GM19452 (cell line): ENCODE measurements around the gene AWAT1.
A peak's percentile ranks its signal among the peaks of the same experiment; 100 is the strongest.
"Not testable (repeated sequence)": the region's sequence is repeated elsewhere in the genome, so short reads cannot be mapped to it uniquely, and the experiment has no call there.

Experiments
- ATAC-seq: cut with Tn5 transposase; IDR thresholded peaks from one replicate; pipeline ENCODE4 v1.9.1; 2021; ENCODE audit not compliant: unreplicated experiment

Gene AWAT1

GRCh38 chrX:70234355-70234754 lies at the start of gene AWAT1:
TSS of gene AWAT1 (plus strand) at chrX:70234655. CDS start at chrX:70234696, 41 bp downstream.
- no peak for ATAC-seq

- no peak for ATAC-seq
These were observed 44.2 kb upstream of the AWAT1 start for GRCh38 chrX:70190225-70190624.

GRCh38 chrX:70196961-70197720 lies 37.3 kb upstream of the AWAT1 start:
- peak; percentile 78 for ATAC-seq

- ATAC-seq, result no peak
These were observed 32.7 kb upstream of the AWAT1 start for GRCh38 chrX:70201732-70202131.

- ATAC-seq, result no peak
These were observed 26.0 kb upstream of the AWAT1 start for GRCh38 chrX:70208479-70208878.

GRCh38 chrX:70209570-70209969 lies 24.9 kb upstream of the AWAT1 start:
- ATAC-seq, result not testable (repeated sequence)

GRCh38 chrX:70219938-70220764 lies 14.3 kb upstream of the AWAT1 start:
- no peak for ATAC-seq

GRCh38 chrX:70226048-70226447 lies 8.4 kb upstream of the AWAT1 start:
- ATAC-seq, result no peak

- ATAC-seq, result no peak
These were observed 7.8 kb upstream of the AWAT1 start for GRCh38 chrX:70226687-70227086.

GRCh38 chrX:70231666-70232065 lies 2.8 kb upstream of the AWAT1 start:
- no peak for ATAC-seq

GRCh38 chrX:70240751-70241150 lies 6.3 kb downstream of the AWAT1 start:
- ATAC-seq, result no peak

GRCh38 chrX:70241501-70241900 lies 7.0 kb downstream of the AWAT1 start:
- ATAC-seq, result no peak

GRCh38 chrX:70243601-70244000 lies 9.1 kb downstream of the AWAT1 start:
- ATAC-seq, result not testable (repeated sequence)

GRCh38 chrX:70244881-70245280 lies 10.4 kb downstream of the AWAT1 start:
- ATAC-seq, result no peak

- no peak for ATAC-seq
These were observed 12.8 kb downstream of the AWAT1 start for GRCh38 chrX:70247252-70247651.

- no peak for ATAC-seq
These were observed 18.0 kb downstream of the AWAT1 start for GRCh38 chrX:70252491-70252890.

GRCh38 chrX:70253377-70254062 lies 19.1 kb downstream of the AWAT1 start:
- no peak for ATAC-seq

- no peak for ATAC-seq
These were observed 19.6 kb downstream of the AWAT1 start for GRCh38 chrX:70254063-70254400.

GRCh38 chrX:70254909-70255308 lies 20.5 kb downstream of the AWAT1 start:
- no peak for ATAC-seq

GRCh38 chrX:70255452-70255851 lies 21.0 kb downstream of the AWAT1 start:
- ATAC-seq, result no peak

- ATAC-seq, result no peak
These were observed 23.2 kb downstream of the AWAT1 start for GRCh38 chrX:70257423-70258288.
